Prostate gland (tissue), 2 donors: ENCODE measurements around the gene KIF9. TPM values are rescaled to one million over a fixed set of nuclear protein-coding genes. Genes with fewer than 3 reads are reported as not detected.
A peak's percentile ranks its signal among the peaks of the same experiment; 100 is the strongest.

ENCODE experiments used
- DNase-seq: peaks from one replicate; pipeline ENCODE4 v3.0.0-alpha.2; 2019; ENCODE audit warnings: low spot score
- H3K27ac ChIP-seq, 2 donors: fragments of 200-600 bp; sonication (generic); 2 replicates each; pipeline ENCODE4 v1.5.1; 2017 to 2019
- H3K27me3 ChIP-seq: fragments of 200-600 bp; sonication (generic); replicated peaks from 2 replicates; pipeline ENCODE4 v1.5.1; 2019; ENCODE audit not compliant: insufficient read depth
- H3K36me3 ChIP-seq, 2 donors: fragments of 200-600 bp; sonication (generic); 1 replicate in 1 of 2; 2 replicates in 1 of 2; pipeline versions ENCODE4 v1.5.1 to v1.8.1; 2017 to 2019
- H3K4me1 ChIP-seq: fragments of 200-600 bp; sonication (generic); replicated peaks from 2 replicates; pipeline ENCODE4 v1.5.1; 2019
- H3K4me3 ChIP-seq, 2 donors: fragments of 200-600 bp; sonication (generic); 2 replicates each; pipeline ENCODE4 v1.5.1; 2017 to 2019
- H3K9me3 ChIP-seq: fragments of 200-600 bp; sonication (generic); 2 replicates; pipeline ENCODE4 v1.5.1; 2017
- POLR2A ChIP-seq: fragments of 450-650 bp; IDR thresholded peaks from one replicate; pipeline ENCODE4 v1.6.1; 2016; ENCODE audit warnings: antibody characterized with exemption, mild to moderate bottlenecking
- POLR2AphosphoS5 ChIP-seq: sonication (generic); formaldehyde crosslinking; IDR thresholded peaks from one replicate; pipeline ENCODE4 v1.6.1; 2017; ENCODE audit warnings: antibody characterized with exemption
- WGBS: methylation state at CpG from one replicate; pipeline ENCODE4 v1.1.5; 2018; 5-methylcytosine and 5-hydroxymethylcytosine counted together
- intact Hi-C: fragments of 100-400 bp; cut with DNase I; formaldehyde crosslinking; loops from one replicate; pipeline ENCODE4 v1.14.2; 2022
- total RNA-seq, 2 donors: library from RNA; depleted of rRNA; stranded (reverse); fragments of >200 nt; gene quantifications; one replicate each; pipeline ENCODE4 v1.1.0, GENCODE V29; 2016
- TF ChIP-seq, protein P1 (sequence below), 4 experiments: fragments of 200-600 bp in 2 of 4; fragments of 450-650 bp in 2 of 4; sonication (generic) in 2 of 4; IDR thresholded peaks; 1 replicate in 3 of 4; 2 replicates in 1 of 4; pipeline ENCODE4 v1.5.1; 2016 to 2019; ENCODE audit warnings: antibody characterized with exemption in 4 of 4, mild to moderate bottlenecking in 2 of 4, moderate library complexity in 2 of 4

KIF9 gene
- total RNA-seq, 2 donors from 2014 or later, result 14.3 to 17.5 TPM

DNA sequence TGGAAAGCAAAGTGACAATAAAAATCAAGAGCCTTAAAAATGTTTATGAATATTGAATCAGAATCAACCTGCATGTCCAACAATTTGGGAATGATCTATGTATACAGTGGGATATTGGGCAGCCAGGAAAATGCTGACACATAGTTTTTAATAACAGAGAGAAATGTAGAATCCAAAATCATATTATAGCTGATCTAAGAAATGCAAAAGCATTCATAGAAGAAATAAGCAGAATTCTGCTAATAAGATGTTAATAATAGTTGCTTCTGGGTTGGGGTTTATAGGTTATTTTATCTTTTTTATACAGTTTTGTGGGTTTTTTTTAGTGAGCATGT lies 15.1 kb downstream of the KIF9 start:
- intact Hi-C loops, result no loop called here
- Histone ChIP-seq H3K36me3 (no peaks in the 10 kb centered on the region), H3K4me3 (no peak overlapping the region), H3K27ac (no peak overlapping the region), H3K27me3 (no peaks in the 10 kb centered on the region), H3K9me3 (no peaks in the 10 kb centered on the region), H3K4me1 (no peaks in the 10 kb centered on the region)
- TF ChIP-seq POLR2AphosphoS5, result no peak
- TF ChIP-seq, protein P1, sequence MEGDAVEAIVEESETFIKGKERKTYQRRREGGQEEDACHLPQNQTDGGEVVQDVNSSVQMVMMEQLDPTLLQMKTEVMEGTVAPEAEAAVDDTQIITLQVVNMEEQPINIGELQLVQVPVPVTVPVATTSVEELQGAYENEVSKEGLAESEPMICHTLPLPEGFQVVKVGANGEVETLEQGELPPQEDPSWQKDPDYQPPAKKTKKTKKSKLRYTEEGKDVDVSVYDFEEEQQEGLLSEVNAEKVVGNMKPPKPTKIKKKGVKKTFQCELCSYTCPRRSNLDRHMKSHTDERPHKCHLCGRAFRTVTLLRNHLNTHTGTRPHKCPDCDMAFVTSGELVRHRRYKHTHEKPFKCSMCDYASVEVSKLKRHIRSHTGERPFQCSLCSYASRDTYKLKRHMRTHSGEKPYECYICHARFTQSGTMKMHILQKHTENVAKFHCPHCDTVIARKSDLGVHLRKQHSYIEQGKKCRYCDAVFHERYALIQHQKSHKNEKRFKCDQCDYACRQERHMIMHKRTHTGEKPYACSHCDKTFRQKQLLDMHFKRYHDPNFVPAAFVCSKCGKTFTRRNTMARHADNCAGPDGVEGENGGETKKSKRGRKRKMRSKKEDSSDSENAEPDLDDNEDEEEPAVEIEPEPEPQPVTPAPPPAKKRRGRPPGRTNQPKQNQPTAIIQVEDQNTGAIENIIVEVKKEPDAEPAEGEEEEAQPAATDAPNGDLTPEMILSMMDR (IDR thresholded peaks at IDR 0.05), result no peak
- TF ChIP-seq POLR2A, result no peak
- DNase-seq, result no peak

DNA sequence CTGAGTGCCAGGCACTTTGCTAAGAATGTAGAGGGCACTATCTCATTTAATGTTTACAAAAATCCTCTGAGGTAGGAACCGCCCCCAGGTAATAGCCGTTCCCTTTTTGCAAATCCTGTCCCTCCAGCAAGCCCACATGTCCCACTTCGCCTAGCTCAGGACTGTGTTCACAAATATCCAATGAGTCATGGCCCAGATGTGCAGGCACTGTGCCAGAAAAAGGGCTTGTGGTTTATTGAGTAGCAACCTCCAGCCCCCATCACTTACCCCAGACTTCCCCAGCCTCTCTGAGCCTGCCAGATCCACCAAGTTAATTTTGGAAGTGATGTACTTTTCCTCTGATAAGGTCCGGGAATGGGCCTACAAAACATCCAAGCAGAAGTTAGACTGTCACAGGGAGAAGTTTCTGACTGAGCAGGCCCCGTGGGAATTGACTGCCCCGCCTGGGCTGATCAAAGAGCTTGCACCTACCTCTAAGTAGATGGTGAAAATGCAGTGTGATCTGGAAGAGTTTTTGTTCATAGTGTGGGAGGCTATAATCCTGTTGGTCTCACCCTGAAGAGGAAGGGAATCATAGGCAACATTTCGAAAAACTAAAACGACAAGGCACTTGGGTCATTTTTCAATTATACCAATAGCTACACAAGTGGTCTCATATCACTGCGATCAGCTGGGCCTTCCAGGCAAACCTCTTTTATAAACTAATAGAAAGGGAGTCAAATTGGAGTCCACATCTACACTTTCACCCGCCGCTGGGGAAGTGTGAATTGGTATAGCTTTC lies 15.7 kb downstream of the KIF9 start:
- Histone ChIP-seq H3K4me1 (no peaks in the 10 kb centered on the region), H3K4me3 (no peak overlapping the region), H3K27me3 (no peaks in the 10 kb centered on the region), H3K9me3 (no peaks in the 10 kb centered on the region), H3K36me3 (no peaks in the 10 kb centered on the region), H3K27ac (no peak overlapping the region)
- TF ChIP-seq POLR2A (no peak), POLR2AphosphoS5 (no peak)
- TF ChIP-seq, protein P1 (IDR thresholded peaks at IDR 0.05), result no peak
- WGBS, result 64% methylated on average over 11 of the region's 11 CpGs
- peak; percentile 8 for DNase-seq
- intact Hi-C loops, result no loop called here

DNA sequence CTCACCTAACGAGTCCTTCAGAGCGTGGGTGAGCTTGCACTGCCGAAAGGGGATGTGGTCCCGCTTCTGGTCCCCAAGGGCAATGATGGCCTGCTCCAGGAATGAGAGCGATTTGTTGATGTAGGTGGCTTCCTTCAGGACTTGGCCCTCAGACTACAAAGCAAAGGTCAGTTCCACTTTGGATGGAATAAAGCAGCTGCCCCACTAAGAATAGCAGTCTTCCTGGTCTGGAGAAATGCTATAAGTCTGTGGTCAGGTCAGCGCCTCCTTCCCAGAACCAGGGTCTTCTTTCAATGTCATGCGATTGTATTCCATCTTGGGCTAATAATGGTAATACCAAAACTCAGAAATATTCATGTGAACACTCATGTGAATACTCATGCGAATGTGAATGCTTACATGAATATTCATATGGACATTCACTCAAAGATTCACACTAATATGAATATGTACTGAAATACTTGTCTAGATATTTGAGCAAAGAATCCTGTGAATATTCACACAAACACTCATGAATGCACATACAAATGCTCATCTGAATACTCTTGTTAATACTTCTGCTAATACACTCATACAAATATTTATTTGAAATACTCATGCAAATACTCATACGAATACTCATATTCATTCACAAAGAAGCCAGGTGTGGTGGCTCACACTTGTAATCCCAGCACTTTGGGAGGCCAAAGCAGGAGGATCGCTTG lies 16.7 kb downstream of the KIF9 start:
- H3K27me3 ChIP-seq, result no peaks in the 10 kb centered on the region
- H3K4me3 ChIP-seq, result no peak overlapping the region
- intact Hi-C loops, result no loop called here
- no peak overlapping the region for H3K27ac ChIP-seq
- H3K9me3 ChIP-seq, result no peaks in the 10 kb centered on the region
- WGBS, result 92% methylated on average over 10 of the region's 10 CpGs
- no peak for TF ChIP-seq POLR2A
- TF ChIP-seq, protein P1 (IDR thresholded peaks at IDR 0.05), result no peak
- TF ChIP-seq POLR2AphosphoS5, result no peak
- no peaks in the 10 kb centered on the region for H3K4me1 ChIP-seq
- no peaks in the 10 kb centered on the region for H3K36me3 ChIP-seq
- no peak for DNase-seq

DNA sequence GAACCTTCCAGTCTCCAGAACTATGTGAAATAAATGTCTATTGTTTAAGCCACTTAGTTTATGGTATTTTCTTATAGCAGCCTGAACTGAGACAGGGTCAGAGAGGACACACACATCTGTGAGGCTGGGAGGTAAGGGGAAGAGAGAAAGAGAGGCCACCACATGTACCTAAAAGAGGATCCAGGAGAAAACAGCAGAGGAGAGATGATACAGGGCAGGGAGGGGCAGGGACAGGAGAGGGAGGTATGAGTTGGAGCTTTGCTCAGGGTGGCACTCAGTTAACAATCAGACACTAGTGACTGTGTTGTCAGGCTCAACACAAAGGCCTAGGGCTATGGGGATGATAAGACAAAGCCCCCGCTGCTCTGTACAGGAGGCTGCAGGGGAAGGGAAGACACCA lies 17.6 kb downstream of the KIF9 start:
- Histone ChIP-seq H3K4me1 (no peaks in the 10 kb centered on the region), H3K27me3 (no peaks in the 10 kb centered on the region), H3K9me3 (no peaks in the 10 kb centered on the region), H3K27ac (no peak overlapping the region), H3K36me3 (no peaks in the 10 kb centered on the region), H3K4me3 (no peak overlapping the region)
- WGBS, result 94% methylated on average over 1 of the region's 1 CpG
- intact Hi-C loops, result no loop called here
- TF ChIP-seq, protein P1 (IDR thresholded peaks at IDR 0.05), result no peak
- no peak for TF ChIP-seq POLR2AphosphoS5
- TF ChIP-seq POLR2A, result no peak
- no peak for DNase-seq

DNA sequence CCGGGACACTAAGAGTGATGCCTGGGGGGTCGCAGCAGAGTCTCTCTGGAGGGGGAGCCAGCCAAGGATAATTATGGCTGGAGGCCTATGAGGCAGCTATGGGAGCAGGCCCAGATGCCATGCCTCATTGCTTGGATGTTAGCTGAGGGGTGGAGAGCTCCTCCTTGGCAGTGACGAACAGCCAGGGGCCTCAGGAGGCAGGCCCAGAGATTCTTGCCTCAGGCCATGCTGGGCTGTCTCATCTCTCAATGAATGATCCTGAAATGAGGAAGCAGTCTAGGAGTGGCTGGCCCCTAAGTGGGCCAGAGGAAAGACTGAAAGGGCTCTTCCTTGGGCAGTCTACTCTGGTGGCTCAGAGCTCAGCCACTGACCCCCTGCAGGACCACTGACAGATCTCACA lies 21.3 kb downstream of the KIF9 start:
- Histone ChIP-seq H3K27ac (no peak overlapping the region), H3K4me1 (no peaks in the 10 kb centered on the region), H3K27me3 (no peaks in the 10 kb centered on the region), H3K4me3 (no peak overlapping the region), H3K36me3 (no peaks in the 10 kb centered on the region), H3K9me3 (no peaks in the 10 kb centered on the region)
- TF ChIP-seq POLR2A (no peak), POLR2AphosphoS5 (no peak)
- TF ChIP-seq, protein P1 (IDR thresholded peaks at IDR 0.05), result no peak
- intact Hi-C loops, result no loop called here
- WGBS, result 90% methylated on average over 3 of the region's 3 CpGs
- no peak for DNase-seq
